Measurements from ENCODE around the gene RIPOR3.

GRCh38 chr20:50709636-50709973 is 18.3 kb upstream of the RIPOR3 start:
- TF ChIP-seq, protein P1, sequence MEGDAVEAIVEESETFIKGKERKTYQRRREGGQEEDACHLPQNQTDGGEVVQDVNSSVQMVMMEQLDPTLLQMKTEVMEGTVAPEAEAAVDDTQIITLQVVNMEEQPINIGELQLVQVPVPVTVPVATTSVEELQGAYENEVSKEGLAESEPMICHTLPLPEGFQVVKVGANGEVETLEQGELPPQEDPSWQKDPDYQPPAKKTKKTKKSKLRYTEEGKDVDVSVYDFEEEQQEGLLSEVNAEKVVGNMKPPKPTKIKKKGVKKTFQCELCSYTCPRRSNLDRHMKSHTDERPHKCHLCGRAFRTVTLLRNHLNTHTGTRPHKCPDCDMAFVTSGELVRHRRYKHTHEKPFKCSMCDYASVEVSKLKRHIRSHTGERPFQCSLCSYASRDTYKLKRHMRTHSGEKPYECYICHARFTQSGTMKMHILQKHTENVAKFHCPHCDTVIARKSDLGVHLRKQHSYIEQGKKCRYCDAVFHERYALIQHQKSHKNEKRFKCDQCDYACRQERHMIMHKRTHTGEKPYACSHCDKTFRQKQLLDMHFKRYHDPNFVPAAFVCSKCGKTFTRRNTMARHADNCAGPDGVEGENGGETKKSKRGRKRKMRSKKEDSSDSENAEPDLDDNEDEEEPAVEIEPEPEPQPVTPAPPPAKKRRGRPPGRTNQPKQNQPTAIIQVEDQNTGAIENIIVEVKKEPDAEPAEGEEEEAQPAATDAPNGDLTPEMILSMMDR (IDR thresholded peaks at IDR 0.05; ENCODE audit: low read depth, low read length, missing input control), result no peak
- no peak for TF ChIP-seq MAX (IDR thresholded peaks at IDR 0.05)
- TF ChIP-seq RXRA (IDR thresholded peaks at IDR 0.05), result no peak

Measured in liver (tissue), 3 donors.